Vagina (tissue), 2 donors: ENCODE data around the gene SH3BGRL2.

Source experiments
- CTCF ChIP-seq, 3 experiments: fragments of 450-650 bp in 2 of 3; fragments of 200-600 bp in 1 of 3; sonication (generic) in 1 of 3; IDR thresholded peaks; one replicate each; pipeline ENCODE4 v1.5.1; 2017 to 2019; ENCODE audit warnings: antibody characterized with exemption in 3 of 3, mild to moderate bottlenecking in 2 of 3, moderate library complexity in 2 of 3
- POLR2AphosphoS5 ChIP-seq, 2 donors: sonication (generic); formaldehyde crosslinking; IDR thresholded peaks; one replicate each; pipeline ENCODE4 v1.9.0; 2017; ENCODE audit warnings: antibody characterized with exemption in 2 of 2, mild to moderate bottlenecking in 2 of 2, low read depth in 1 of 2; ENCODE audit not compliant: insufficient read depth in 1 of 2

GRCh38 chr6:79686707-79687309 lies 55.7 kb downstream of the SH3BGRL2 start:
- TF ChIP-seq POLR2AphosphoS5 (IDR thresholded peaks at IDR 0.05; ENCODE audit: insufficient read depth in 1 of 2, low read depth in 1 of 2) (no peak), CTCF (IDR thresholded peaks at IDR 0.05) (no peak)
